K562 (cell line): ENCODE results near the gene TBX19. TPM values are rescaled to one million over a fixed set of nuclear protein-coding genes. Genes with fewer than 3 reads are reported as not detected.

ENCODE experiments used
- ARNT ChIP-seq, 2 experiments: fragments of 450-650 bp; IDR thresholded peaks; 2 replicates each; pipeline ENCODE4 v1.6.1; 2016; ENCODE audit warnings: mild to moderate bottlenecking in 1 of 2
- CBFA2T3 ChIP-seq: fragments of 450-650 bp; IDR thresholded peaks from 2 replicates; pipeline ENCODE4 v1.6.1; 2017
- COPS2 ChIP-seq: fragments of 450-650 bp; conservative IDR thresholded peaks from 2 replicates; pipeline ENCODE4 v1.6.1; 2016; ENCODE audit warnings: mild to moderate bottlenecking, moderate library complexity
- DIDO1 ChIP-seq: fragments of 450-650 bp; IDR thresholded peaks from 2 replicates; pipeline ENCODE4 v1.6.1; 2016; ENCODE audit warnings: low read depth, missing biosample characterization, missing genetic modification characterization
- HMG20B ChIP-seq: fragments of 250-450 bp; sonication (Bioruptor Pico); IDR thresholded peaks from 2 replicates; pipeline ENCODE4 v1.5.0; 2021; ENCODE audit warnings: mild to moderate bottlenecking
- JUN ChIP-seq, 2 experiments: sonication (generic) in 1 of 2; formaldehyde crosslinking in 1 of 2; IDR thresholded peaks; 2 replicates each; pipeline versions ENCODE4 v1.6.1 to v1.8.0; 2012 to 2022; ENCODE audit warnings: borderline replicate concordance in 2 of 2, mild to moderate bottlenecking in 2 of 2, improper control_type of control experiment in 1 of 2, low read depth in 1 of 2, low read length in 1 of 2, missing genetic modification reagents in 1 of 2
- KHSRP ChIP-seq: fragments of 450-650 bp; IDR thresholded peaks from 2 replicates; pipeline ENCODE4 v1.6.1; 2017
- NFATC3 ChIP-seq: fragments of 450-650 bp; IDR thresholded peaks from 2 replicates; pipeline ENCODE4 v1.6.1; 2017; ENCODE audit warnings: mild to moderate bottlenecking
- POLR2G ChIP-seq: fragments of 200-400 bp; formaldehyde crosslinking; IDR thresholded peaks from 2 replicates; pipeline ENCODE4 v1.6.1; 2017; ENCODE audit warnings: low read depth, mild to moderate bottlenecking, antibody characterized with exemption, low read length, moderate library complexity
- PRPF4 ChIP-seq: fragments of 200-400 bp; formaldehyde crosslinking; IDR thresholded peaks from one replicate; pipeline ENCODE4 v1.6.1; 2017; ENCODE audit warnings: low read length, low read depth, mild to moderate bottlenecking; ENCODE audit not compliant: insufficient read depth, poor library complexity, severe bottlenecking
- RUNX1 ChIP-seq: sonication (generic); IDR thresholded peaks from 2 replicates; pipeline ENCODE4 v1.6.1; 2016; ENCODE audit warnings: antibody characterized with exemption, low read depth
- SMARCA5 ChIP-seq: fragments of 450-650 bp; IDR thresholded peaks from 2 replicates; pipeline ENCODE4 v1.6.1; 2016
- SPI1 ChIP-seq: IDR thresholded peaks from 2 replicates; pipeline ENCODE4 v1.6.1; 2011; ENCODE audit warnings: low read depth, low read length, control low read depth, borderline replicate concordance
- TAF1 ChIP-seq: IDR thresholded peaks from 2 replicates; pipeline ENCODE4 v1.6.1; 2011; ENCODE audit warnings: mild to moderate bottlenecking, low read length, moderate library complexity; ENCODE audit not compliant: insufficient read depth, control insufficient read depth, severe bottlenecking; ENCODE audit errors: extremely low read depth
- TAL1 ChIP-seq: fragments of 450-650 bp; IDR thresholded peaks from 2 replicates; pipeline ENCODE4 v1.6.1; 2016; ENCODE audit warnings: mild to moderate bottlenecking
- ZNF143 ChIP-seq: sonication (generic); formaldehyde crosslinking; IDR thresholded peaks from 2 replicates; pipeline ENCODE4 v1.9.0; 2022; ENCODE audit warnings: mild to moderate bottlenecking, missing genetic modification reagents
- ZNF175 ChIP-seq: fragments of 200-800 bp; sonication (Bioruptor generic); IDR thresholded peaks from 2 replicates; pipeline ENCODE4 v1.6.1; 2016; ENCODE audit warnings: low read depth, mild to moderate bottlenecking, missing genetic modification characterization, missing compliant biosample characterization
- ZNF644 ChIP-seq: fragments of 200-800 bp; sonication (Bioruptor generic); IDR thresholded peaks from 2 replicates; pipeline ENCODE4 v1.6.1; 2016; ENCODE audit warnings: low read depth, missing genetic modification characterization, missing compliant biosample characterization
- ZSCAN32 ChIP-seq: fragments of 450-650 bp; formaldehyde crosslinking; IDR thresholded peaks from 2 replicates; pipeline ENCODE4 v1.4.0; 2020; ENCODE audit warnings: mild to moderate bottlenecking, moderate library complexity
- polyA plus RNA-seq, 8 experiments: library from polyadenylated mRNA; depleted of rRNA in 4 of 8; stranded (reverse) in 5 of 8; unstranded in 3 of 8; fragments of >200 nt; fragmentation: Nextera tagmentation in 2 of 8; fragmentation: Illumina TruSeq in 1 of 8; extraction: Ambion mirVana in 2 of 8; extraction: Trizol in 1 of 8; gene quantifications; 2 replicates each; pipeline versions ENCODE4 v1.2.1 to v1.2.3, GENCODE V29; 2011 to 2014; ENCODE audit warnings: inconsistent platforms in 1 of 8, missing spikeins in 1 of 8
- total RNA-seq, 7 experiments: library from RNA; depleted of rRNA in 6 of 7; stranded (reverse); fragments of >200 nt in 6 of 7; fragmentation: Illumina TruSeq in 2 of 7; extraction: Trizol in 2 of 7; gene quantifications; 2 replicates each; pipeline versions ENCODE4 v1.2.1 to v1.2.3, GENCODE V29; 2011 to 2021; ENCODE audit warnings: low replicate concordance in 1 of 7
- TF ChIP-seq, protein P1 (sequence below): sonication (generic); formaldehyde crosslinking; IDR thresholded peaks from 2 replicates; pipeline ENCODE4 v1.8.0; 2022; ENCODE audit warnings: missing genetic modification reagents, mild to moderate bottlenecking, borderline replicate concordance
- TF ChIP-seq, protein P2 (sequence below), 3 experiments: fragments of 200-800 bp in 1 of 3; fragments of 250-450 bp in 1 of 3; fragments of 450-650 bp in 1 of 3; sonication (Bioruptor Pico) in 1 of 3; sonication (Bioruptor generic) in 1 of 3; formaldehyde crosslinking in 1 of 3; IDR thresholded peaks; 2 replicates each; pipeline versions ENCODE4 v1.6.1 to v1.8.0; 2016 to 2022; ENCODE audit warnings: mild to moderate bottlenecking in 2 of 3, missing genetic modification characterization in 2 of 3, missing compliant biosample characterization in 1 of 3, moderate library complexity in 1 of 3
- TF ChIP-seq, protein P3 (sequence below): fragments of 250-450 bp; sonication (Bioruptor Pico); IDR thresholded peaks from 2 replicates; pipeline ENCODE4 v1.5.0; 2021

TBX19 gene
- total and polyA plus RNA-seq, 9 of the 15 experiments (the other 6 are each of a cell fraction or from before 2014, with no cell fraction given), result 0.32 to 3.1 (median 0.95) TPM

DNA sequence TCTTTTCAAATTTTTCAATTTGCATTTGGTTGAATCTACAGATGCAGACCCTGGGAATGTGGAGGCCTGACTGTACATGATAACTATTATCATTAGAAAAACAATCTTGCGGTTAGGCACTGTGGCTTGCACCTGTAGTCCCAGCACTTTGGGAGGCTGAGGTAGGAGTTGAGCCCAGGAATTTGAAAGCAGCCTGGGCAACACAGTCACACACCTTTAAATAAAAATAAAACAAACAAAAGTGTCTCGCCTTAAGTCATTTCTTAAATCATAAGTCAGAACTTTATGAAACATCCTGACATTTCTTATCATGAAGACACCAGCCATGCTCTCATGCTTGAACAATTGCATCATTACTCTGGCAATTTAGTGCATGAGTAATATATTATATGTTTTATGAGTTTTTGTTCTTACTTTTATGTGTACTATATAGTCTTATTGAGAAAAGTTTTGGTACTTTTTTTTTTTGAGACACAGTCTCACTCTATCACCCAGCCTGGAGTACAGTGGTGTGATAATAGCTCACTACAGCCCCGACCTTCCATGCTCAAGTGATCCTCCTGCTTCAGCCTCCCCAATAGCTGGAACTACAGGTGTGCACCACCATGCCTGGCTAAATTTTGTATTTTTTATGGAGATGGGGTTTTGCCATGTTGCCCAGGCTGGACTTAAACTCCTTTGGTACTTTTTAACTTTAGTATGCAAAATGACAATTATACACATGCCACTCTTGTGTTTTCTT is 7.8 kb downstream of the TBX19 start (continued):
- no peak for TF ChIP-seq PRPF4
- TF ChIP-seq ZNF143, result no peak
- TF ChIP-seq COPS2, result no peak
- no peak for TF ChIP-seq TAF1
- TF ChIP-seq, protein P1, sequence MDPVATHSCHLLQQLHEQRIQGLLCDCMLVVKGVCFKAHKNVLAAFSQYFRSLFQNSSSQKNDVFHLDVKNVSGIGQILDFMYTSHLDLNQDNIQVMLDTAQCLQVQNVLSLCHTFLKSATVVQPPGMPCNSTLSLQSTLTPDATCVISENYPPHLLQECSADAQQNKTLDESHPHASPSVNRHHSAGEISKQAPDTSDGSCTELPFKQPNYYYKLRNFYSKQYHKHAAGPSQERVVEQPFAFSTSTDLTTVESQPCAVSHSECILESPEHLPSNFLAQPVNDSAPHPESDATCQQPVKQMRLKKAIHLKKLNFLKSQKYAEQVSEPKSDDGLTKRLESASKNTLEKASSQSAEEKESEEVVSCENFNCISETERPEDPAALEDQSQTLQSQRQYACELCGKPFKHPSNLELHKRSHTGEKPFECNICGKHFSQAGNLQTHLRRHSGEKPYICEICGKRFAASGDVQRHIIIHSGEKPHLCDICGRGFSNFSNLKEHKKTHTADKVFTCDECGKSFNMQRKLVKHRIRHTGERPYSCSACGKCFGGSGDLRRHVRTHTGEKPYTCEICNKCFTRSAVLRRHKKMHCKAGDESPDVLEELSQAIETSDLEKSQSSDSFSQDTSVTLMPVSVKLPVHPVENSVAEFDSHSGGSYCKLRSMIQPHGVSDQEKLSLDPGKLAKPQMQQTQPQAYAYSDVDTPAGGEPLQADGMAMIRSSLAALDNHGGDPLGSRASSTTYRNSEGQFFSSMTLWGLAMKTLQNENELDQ (CRISPR knock-in tag), result no peak
- TF ChIP-seq, protein P2, sequence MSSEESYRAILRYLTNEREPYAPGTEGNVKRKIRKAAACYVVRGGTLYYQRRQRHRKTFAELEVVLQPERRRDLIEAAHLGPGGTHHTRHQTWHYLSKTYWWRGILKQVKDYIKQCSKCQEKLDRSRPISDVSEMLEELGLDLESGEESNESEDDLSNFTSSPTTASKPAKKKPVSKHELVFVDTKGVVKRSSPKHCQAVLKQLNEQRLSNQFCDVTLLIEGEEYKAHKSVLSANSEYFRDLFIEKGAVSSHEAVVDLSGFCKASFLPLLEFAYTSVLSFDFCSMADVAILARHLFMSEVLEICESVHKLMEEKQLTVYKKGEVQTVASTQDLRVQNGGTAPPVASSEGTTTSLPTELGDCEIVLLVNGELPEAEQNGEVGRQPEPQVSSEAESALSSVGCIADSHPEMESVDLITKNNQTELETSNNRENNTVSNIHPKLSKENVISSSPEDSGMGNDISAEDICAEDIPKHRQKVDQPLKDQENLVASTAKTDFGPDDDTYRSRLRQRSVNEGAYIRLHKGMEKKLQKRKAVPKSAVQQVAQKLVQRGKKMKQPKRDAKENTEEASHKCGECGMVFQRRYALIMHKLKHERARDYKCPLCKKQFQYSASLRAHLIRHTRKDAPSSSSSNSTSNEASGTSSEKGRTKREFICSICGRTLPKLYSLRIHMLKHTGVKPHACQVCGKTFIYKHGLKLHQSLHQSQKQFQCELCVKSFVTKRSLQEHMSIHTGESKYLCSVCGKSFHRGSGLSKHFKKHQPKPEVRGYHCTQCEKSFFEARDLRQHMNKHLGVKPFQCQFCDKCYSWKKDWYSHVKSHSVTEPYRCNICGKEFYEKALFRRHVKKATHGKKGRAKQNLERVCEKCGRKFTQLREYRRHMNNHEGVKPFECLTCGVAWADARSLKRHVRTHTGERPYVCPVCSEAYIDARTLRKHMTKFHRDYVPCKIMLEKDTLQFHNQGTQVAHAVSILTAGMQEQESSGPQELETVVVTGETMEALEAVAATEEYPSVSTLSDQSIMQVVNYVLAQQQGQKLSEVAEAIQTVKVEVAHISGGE (CRISPR knock-in tag; IDR thresholded peaks at IDR 0.05), result no peak; a peak in 1 of 6 replicates
- no peak for TF ChIP-seq DIDO1 (tag)
- TF ChIP-seq SMARCA5, result peak; percentile 46; the same call in 1 of the 2 replicates
- peak; percentile 97 for TF ChIP-seq CBFA2T3
- TF ChIP-seq TAL1, result peak; percentile 96
- TF ChIP-seq NFATC3, result no peak
- TF ChIP-seq, protein P3, sequence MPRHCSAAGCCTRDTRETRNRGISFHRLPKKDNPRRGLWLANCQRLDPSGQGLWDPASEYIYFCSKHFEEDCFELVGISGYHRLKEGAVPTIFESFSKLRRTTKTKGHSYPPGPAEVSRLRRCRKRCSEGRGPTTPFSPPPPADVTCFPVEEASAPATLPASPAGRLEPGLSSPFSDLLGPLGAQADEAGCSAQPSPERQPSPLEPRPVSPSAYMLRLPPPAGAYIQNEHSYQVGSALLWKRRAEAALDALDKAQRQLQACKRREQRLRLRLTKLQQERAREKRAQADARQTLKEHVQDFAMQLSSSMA (CRISPR knock-in tag), result no peak
- TF ChIP-seq SPI1, result no peak
- TF ChIP-seq RUNX1, result peak; percentile 78; the same call in 1 of the 2 replicates
- TF ChIP-seq ZSCAN32 (CRISPR knock-in tag), result peak; percentile 45; the same call in 1 of the 2 replicates
- TF ChIP-seq ZNF175, result peak; percentile 71; the same call in 1 of the 2 replicates
- no peak for TF ChIP-seq POLR2G
- peak; percentile 55; the same call in 1 of the 2 replicates for TF ChIP-seq KHSRP
- no peak for TF ChIP-seq JUN (IDR thresholded peaks at IDR 0.05; ENCODE audit: borderline replicate concordance, low read depth, low read length)
- TF ChIP-seq JUN (CRISPR knock-in tag; IDR thresholded peaks at IDR 0.05; ENCODE audit: borderline replicate concordance), result no peak
- TF ChIP-seq HMG20B (CRISPR knock-in tag), result no peak
- peak; percentile 56; the same call in 1 of the 2 replicates for TF ChIP-seq ZNF644 (tag)
- TF ChIP-seq ARNT (IDR thresholded peaks at IDR 0.05), result no peak
